ENCODE measurements around the gene KIAA1586.
"Not testable (repeated sequence)": the region's sequence is repeated elsewhere in the genome, so short reads cannot be mapped to it uniquely, and the experiment has no call there.

Gene KIAA1586

DNA sequence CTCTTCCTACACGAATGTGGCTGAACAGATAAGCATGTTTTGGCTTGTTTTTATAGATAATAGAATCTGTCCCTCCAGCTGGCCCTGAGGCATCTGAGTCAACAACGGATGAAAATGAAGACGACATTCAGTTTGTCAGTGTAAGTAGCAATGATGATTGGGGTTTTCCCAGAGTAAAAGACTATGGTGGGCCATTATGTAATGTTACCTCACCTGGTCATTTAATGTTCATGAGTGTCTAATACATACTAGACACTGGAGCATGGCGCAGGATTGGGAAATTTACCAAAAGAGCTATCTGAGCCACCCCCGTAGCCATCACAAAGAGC, 728 bp downstream of the KIAA1586 start:
- not testable (repeated sequence) for DNase-seq (ENCODE audit: low read depth in 2 of 2)

DNA sequence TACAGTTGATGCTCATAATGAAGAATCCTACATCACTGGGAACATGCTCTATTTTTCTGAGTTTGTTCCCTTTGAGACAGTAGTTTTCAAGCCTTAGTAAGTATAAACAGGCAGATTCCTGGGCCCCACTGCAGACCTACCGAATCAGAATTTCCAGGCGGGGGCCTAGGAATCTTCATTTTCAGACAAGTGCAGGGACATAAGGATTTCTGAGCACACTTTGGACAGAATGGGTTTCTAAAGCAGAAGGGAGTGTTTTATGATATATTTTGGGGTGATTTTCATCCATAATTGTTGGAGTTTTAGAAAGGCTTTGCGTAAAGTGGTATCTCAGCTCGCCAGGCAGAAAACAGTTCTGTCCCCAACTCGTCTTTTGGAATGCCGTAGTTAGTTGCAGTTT, 1.4 kb downstream of the KIAA1586 start:
- DNase-seq (ENCODE audit: low read depth in 2 of 2), result not testable (repeated sequence)

DNA sequence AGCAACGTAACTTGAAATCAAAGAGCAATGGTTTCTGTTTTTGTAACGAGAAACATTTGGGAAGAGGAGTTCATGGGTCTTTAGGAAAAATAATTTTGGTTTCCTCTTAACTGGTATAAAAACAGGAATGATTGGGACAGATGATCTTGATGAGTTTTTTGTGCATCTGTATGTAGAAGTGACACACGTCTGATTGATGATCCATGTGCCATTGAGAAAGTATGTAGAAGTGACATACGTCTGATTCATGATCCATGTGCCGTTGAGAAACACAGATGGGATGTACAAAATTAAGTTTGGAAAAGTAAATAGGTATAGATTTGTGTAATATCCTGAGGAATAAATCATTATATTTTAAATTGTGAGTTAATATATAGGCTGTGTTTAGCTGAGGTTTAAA, 2.1 kb downstream of the KIAA1586 start:
- no peak for DNase-seq (ENCODE audit: low read depth in 2 of 2)

DNA sequence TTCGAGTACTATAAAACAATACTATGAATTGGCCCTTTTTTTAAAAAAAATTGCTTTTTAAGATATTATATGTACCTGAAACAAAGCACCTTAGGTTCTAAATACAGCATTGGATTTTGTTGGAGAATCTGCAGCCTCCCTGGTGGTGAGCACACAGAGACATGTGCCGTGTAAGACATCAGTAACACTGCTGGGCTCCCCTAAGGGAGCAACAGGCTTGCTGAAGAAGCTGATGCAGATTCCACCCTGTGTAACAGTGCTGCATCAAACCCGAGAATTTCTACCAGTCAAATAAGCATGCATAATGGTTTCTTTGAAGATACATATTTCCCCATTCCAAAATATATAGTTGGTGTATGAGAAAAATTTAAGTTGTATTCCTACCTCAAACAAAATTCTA, 17.4 kb downstream of the KIAA1586 start:
- no peak for DNase-seq (ENCODE audit: low read depth in 2 of 2)

DNA sequence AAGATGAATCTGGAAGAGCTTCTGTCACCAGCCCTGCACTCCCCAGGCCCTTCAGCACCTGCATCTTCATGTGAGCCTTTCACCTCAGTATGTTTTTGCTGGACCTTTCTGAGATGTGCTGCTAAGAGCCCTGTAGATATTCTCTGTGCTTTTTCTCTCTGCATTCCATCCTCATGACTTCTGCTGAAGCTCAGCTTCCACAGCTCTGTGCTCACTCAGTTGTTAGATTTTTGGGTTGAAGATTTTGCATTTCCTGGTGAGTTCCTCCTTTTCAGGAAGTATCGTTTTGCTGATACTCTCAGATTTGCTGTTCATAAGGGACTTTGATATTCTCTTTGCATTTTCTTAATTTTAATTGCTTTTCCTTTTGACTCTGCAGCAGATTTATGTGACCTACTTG, 18.3 kb downstream of the KIAA1586 start:
- no peak for DNase-seq (ENCODE audit: low read depth in 2 of 2)

DNA sequence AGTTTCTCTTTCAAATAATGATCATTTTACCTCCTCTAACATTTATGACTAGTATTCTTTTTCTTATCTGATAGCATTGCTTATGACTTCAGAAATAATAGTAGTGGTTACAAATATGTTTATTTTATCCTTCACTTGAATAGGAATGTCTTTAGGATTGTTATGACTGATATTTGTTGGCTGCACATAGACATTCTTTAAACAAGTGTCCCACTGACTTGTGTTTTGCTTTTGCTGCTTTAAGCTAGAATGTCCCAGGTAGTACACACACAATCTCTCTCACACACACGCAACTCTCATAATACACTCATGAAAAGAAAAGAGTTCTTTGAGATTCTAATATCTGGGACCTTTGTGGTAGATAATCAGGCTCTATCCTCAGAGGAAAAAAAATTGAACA, 21.6 kb downstream of the KIAA1586 start:
- no peak for DNase-seq (ENCODE audit: low read depth in 2 of 2)

DNA sequence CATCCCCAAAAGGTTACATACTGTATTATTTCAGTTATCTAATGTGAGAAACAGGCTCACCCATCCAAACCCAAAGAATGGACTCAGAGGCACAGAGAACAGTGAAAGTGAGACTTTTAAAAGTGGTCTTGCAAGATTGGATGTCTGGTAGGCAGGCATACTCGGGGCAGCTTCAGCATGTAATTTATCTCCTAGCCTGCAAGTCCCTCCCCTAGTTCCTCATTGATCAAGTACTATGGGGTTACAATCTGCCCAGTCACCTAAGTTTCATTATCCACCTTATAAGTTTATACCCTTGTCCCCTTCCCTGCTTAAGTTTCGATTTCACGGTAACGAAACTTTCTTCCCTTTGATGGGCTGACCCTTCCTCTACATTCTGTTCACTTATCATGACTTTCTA, 22.7 kb downstream of the KIAA1586 start:
- DNase-seq (ENCODE audit: low read depth in 2 of 2), result no peak

DNA sequence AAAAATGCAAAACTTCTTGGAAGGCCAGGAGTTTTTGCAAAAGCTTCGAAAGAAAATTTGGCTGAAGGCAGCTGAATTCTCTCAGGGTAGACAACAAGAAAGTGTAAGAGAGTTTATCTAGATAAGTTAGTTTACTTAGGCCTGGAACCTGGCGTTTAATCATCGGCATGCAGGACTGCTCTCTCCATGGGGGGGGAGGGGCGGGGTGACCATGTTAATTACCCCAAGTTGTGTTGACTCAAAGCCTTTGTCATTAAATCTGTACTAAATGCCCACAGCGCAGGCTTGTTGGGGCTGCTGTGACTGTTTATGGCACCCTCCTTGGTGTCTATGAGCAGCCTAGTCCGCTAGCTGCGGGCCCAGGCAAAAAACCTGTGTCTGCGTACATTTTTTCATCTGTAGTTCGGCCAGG, 23.4 kb downstream of the KIAA1586 start:
- no peak for DNase-seq (ENCODE audit: low read depth in 2 of 2)

DNA sequence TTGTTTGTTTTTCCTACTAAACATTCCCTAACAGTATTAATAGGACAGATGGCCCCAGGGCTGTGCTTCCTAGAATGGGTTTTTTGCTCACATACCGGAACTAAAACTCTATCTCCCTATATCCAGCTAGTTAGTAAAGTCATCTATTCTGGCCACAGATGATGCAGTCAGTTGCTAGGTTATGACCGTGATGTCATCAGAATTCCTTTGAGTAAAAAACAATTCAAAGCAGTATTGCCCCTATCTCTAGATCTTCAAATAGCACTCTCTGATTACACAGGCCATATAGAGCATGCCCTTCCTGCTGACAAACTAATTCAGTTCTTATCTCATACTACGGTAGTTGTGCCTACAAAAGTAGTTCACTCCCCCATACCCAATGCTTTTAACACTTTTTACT, 25.6 kb downstream of the KIAA1586 start:
- DNase-seq (ENCODE audit: low read depth in 2 of 2), result no peak

DNA sequence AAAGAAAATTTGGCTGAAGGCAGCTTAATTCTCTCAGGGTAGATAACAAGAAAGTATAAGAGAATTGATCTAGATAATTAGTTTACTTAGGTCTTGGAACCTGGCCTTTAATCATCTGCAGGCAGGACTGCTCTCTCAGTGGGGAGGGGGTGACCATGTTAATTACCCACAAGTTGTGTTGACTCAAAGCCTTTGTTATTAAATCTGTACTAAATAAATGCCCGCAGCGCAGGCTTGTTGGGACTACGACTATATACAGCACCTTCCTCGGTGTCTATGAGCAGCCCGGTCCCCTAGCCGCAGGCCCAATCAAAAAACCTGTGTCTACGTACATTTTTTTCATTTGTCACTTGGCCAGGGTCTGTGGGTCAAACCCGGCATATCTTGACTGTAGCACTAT, 27.9 kb downstream of the KIAA1586 start:
- DNase-seq (ENCODE audit: low read depth in 2 of 2), result no peak

DNA sequence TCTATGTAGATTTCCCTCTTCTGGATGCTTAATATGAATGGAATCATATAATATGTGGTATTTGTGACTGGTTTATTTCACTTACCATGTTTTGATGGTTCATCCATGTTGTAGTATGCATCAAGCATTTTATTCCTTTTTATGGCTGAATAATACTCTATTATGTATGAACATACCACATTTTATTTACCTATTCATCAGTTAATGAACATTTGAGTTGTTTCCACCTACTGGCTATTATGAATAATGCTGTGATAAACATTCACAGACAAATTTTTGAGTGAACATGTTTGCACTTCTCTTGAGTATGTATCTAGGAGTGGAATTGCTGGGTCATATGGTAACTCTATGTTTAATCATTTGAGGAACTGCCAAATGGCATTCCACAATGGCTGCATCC, 28.6 kb downstream of the KIAA1586 start:
- DNase-seq (ENCODE audit: low read depth in 2 of 2), result no peak

DNA sequence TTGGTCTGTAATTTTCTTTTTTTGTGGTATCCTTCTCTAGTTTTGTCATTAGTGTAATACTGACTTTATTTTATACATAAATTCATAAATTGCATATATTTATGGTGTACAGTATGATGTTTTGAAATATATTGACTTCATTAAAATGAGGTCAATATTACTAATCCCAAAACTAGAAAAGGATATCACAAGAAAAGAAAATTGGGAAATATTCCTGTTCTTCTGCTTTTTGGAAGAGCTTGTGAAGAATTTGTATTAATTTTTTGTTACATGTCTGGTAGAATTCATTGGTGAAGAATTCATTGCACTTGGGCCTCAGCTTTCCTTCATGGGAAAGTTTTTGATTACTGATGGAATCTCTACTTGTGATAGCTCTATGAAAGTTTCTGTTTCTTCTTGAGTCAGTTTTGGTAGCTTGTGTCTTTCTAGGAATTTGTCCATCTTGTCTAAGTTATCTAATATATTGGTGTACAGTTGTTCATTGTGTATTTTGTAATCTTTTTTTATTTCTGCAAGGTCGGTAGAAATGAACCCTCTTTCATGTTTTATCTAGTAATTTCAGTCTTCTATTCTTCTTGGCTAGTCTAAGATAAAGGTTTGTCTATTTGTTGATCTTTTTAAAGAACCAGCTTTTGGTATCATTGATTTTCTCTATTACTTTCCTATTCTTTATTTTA, 32.2 kb downstream of the KIAA1586 start:
- no peak for DNase-seq (ENCODE audit: low read depth in 2 of 2)

DNA sequence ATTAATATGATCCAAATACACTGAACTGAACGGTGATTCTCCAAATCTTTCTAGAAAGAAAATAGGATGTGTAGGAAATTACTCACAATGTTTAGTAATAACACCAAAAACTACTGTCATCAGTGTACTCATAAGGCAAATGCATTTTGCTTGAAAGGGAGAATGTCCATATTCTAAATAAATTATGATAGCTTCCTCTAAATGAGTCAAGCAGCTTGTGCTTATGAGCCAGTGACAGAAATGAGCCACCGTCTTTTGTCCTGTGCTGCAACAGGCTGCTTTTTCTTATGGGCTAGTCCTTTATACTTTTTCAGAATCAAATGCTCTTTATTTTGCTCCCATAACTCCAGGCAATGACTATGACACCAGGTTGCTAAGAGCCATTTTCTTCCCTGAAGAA, 39.0 kb downstream of the KIAA1586 start:
- no peak for DNase-seq (ENCODE audit: low read depth in 2 of 2)

DNA sequence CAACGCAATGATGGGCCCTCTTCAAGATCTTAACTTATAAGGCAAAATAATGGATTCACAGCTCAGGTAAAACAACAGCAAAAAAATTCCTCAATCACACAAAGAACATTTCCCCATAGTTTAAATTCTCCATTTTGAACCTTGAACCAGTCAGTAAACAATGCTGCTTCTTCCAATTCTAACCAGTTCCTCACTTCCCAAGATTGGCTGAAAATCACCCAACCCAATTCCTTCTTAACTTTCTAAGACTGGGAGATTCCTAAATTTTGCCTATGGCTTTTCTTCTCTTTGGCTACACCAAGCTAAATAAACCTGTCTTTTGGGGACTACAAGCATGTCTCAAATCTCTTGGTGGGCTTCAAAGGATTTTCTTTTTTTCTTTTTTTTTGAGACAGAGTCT, 40.4 kb downstream of the KIAA1586 start:
- DNase-seq (ENCODE audit: low read depth in 2 of 2), result no peak

DNA sequence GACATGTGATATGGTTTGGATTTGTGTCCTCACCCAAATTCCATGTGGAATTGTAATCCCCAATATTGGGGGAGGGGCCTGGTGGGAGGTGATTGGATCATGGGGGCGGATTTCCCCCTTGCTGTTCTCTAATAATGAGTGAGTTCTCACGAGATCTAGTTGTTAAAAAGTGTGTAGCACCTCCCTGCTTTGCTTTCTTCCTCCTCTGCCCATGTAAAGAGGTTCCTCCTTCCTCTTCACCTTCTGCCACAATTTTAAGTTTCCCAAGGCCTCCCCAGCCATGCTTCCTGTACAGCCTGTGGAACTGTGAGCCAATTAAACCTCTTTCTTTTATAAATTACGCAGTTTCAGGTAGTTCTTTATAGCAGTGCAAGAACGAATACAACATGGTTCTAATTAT, 41.4 kb downstream of the KIAA1586 start:
- no peak for DNase-seq (ENCODE audit: low read depth in 2 of 2)

DNA sequence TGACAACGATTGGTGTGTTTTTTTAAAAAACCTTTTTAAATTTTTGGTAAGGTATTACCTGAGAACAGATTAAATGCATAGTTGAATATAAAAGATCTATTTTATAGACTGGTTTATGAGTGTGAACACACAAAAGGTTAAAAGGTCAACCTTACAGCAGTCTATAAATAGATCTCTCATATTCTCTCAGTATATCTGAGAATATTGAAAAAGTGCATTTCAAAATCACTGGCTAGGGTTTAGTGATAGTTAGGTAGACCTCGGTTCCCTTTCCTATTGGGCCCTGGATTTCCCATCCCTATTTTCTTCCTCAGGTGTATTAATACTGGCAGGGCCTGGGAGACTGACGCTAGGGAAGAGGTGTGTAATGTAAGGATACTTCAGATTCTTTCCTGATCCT, 42.8 kb downstream of the KIAA1586 start:
- DNase-seq (ENCODE audit: low read depth in 2 of 2), result no peak

DNA sequence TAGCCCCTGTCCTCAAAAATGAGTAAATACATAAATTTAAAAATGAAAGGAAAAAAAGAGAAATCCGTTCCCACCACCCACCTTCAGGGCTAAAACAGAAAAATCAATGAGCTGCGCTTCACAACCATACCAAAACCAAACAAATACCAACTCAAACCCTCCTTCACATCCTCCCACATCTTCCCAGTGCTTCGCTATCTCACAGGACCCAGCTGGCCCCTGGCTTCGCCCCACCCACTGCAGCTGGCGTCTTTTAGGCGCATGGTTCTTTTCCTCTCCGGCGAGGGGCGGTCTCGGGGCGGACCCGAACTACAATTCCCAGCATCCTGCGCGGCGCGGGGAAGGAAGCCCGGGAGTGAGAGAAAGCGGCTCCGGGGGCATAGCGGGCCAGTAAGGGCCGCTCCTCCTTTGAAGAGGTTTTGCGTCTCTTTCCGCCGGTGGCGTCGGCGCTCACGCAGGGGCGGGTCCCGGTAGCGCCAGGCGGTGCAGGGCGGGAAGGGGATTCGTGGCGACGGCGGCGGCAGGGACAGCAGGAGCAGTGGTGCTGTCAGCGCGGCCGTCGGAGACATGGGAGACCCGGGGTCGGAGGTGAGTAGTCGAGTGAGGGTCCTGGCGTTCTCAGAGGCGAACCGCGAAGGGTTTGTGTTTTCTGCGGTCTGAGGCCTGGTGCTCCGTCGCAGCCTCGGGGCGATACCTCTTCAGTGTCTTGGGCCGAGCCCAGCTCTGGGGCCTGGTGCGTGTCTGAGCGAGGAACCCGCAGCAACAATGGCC, 43.4 kb downstream of the KIAA1586 start, which contains the start of gene ZNF451:
Gene ZNF451 (plus strand): TSS at position 502 of the 771 bp plus-strand sequence. CDS start 66 bp downstream, at position 568.
- DNase-seq (ENCODE audit: low read depth in 2 of 2), result peak; percentile 94

DNA sequence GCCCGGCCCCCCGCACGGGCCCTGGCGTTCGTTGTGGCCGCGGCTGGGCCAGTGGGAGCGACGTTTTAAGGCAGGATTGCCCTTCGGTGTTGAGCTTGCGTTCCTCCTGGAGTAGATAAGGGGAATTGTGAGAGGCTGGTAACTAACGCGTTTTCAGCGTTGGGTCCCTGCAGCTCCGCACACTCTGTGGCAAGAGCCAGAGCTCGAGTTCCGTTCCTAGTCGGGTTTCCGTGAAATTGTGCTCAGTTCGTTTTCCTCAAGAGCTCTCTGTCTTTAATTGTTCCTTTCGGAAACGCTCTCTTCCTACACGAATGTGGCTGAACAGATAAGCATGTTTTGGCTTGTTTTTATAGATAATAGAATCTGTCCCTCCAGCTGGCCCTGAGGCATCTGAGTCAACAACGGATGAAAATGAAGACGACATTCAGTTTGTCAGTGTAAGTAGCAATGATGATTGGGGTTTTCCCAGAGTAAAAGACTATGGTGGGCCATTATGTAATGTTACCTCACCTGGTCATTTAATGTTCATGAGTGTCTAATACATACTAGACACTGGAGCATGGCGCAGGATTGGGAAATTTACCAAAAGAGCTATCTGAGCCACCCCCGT, 44.1 kb downstream of the KIAA1586 start:
- DNase-seq (ENCODE audit: low read depth in 2 of 2), result not testable (repeated sequence)

DNA sequence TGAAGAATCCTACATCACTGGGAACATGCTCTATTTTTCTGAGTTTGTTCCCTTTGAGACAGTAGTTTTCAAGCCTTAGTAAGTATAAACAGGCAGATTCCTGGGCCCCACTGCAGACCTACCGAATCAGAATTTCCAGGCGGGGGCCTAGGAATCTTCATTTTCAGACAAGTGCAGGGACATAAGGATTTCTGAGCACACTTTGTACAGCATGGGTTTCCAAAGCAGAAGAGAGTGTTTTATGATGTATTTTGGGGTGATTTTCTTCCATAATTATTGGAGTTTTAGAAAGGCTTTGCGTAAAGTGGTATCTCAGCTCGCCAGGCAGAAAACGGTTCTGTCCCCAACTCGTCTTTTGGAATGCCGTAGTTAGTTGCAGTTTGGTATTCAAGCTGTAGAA, 44.9 kb downstream of the KIAA1586 start:
- not testable (repeated sequence) for DNase-seq (ENCODE audit: low read depth in 2 of 2)

DNA sequence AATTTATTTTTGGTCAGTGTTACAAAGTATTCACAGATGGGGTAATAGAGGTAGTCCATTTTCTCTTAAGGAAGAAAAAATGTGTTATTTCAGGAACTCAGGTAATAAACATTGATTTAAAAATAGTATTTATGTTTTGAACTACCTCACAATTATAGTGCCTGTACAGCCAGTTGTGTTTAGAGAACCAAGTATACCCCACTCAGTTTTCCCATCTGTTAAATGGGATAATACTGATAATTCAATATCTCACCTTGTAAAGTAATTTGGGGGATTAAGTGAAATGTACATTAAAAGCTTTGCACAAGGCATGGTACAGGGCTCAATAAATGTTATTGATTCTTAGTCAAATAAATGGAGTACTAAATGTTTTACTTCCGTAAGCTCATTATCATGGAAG, 48.2 kb downstream of the KIAA1586 start:
- DNase-seq (ENCODE audit: low read depth in 2 of 2), result no peak

DNA sequence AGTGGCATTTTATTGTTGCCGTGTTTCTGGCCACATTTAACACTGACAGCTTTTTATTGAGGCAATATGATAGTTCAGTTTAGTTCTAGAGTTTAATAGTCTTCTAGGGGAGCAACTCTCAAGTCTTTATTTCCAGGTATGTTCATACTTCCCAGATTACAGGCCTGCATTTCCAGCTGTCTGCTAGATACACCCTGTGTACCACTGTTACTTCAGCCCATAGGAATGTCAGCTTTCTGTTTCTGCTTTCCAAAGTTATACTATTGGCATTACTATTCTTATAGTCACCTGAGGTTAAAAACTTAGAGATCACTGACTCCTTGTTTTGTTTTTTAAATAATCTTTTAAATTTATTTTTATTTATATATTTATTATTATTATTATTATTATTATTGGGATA, 51.1 kb downstream of the KIAA1586 start:
- no peak for DNase-seq (ENCODE audit: low read depth in 2 of 2)

DNA sequence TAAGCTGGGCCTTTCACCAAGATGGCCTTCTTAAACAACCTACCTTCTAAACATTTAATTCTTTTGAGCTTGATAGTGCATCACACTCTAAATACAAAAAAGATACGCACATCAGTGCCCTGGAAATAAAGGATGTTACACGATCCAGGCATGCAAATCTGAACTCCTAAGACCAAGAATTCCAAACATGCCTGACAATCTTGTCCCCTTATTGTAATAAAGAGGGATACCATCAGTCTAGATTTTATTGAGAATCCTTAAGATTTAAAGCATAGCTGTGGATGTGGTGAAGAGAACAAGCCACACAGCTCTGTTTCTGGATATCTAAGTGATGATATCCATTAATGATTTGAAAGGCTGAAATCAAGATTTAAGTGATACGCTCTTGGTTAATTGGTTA, 56.5 kb downstream of the KIAA1586 start:
- DNase-seq (ENCODE audit: low read depth in 2 of 2), result no peak

DNA sequence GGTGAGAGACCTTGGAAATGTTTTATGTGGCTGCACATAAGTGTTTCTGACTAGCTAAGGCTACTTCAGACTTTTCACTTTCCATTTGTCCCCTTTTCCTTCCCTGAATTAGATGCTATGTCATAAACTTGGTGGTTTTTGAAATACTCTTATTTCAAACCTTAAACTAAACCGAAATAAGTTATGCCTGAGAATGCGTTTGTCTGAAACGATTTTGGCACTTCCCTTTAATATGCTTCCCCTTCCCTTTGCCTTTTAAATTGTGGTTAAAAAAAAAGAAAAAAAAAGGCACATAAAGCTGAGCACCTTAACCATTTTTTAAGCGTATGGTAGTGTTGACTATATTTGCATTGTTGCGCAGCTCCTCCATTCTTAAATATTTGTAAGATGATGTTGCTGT, 57.8 kb downstream of the KIAA1586 start:
- DNase-seq (ENCODE audit: low read depth in 2 of 2), result no peak
